Stimulated activated CD8-positive, alpha-beta memory T cell treated with anti-CD3 and anti-CD28 coated beads, Interleukin-4, amount 100 ng/mL, for 24 hours (primary cell): ENCODE measurements around the gene LFNG.

Experiments
- DNase-seq: peaks from one replicate; pipeline ENCODE4 v3.0.0-alpha.2; 2020; ENCODE audit warnings: low read depth

The LFNG gene

DNA sequence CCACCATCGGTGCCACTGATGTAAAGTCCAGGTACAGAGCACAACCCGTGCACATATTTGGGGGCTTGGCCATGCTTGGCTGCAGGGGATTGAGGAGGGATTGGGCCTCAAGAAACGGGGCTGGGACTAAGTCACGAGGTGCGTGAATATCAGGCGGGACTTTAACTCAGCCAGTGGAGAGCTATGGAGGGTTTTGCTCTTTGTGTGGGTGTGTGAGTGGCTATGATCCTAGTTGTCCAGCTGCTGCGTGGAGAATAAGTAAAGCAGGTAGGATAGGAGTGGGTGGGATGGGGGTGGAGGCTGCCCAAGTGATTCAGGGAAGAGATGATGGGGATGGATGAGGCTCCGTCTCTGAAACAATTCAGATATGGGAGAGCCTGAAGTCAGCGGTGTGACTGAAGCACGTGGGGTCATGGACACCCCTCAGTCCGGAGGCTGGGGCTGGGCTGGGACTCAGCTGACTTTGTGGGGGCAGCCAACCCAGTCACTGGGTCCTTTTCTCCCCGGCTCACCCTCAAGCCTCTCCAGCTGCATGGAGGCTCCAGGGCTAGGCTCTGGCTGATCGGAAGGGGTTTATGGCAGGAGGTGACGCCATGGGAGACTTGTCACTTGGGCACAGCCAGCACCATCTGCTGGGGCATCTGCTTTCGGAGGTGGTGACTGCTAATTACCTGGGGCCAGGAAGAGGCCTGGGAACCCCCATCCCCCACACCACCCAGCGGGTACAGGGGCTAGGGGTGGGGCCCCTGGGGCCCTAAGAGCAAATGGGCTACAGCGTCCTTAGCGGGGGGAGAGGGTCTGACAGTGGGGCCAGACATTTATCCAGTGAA is 1.7 kb upstream of the LFNG start:
- DNase-seq: no peak

GRCh38 chr7:2518737-2519118 is 846 bp upstream of the LFNG start:
- DNase-seq: no peak

GRCh38 chr7:2520131-2520760 is 672 bp downstream of the LFNG start:
- DNase-seq: no peak

GRCh38 chr7:2520761-2521290 is 1.3 kb downstream of the LFNG start:
- no peak for DNase-seq

- DNase-seq: no peak
Observed at GRCh38 chr7:2521341-2521745, 1.8 kb downstream of the LFNG start.

GRCh38 chr7:2521952-2522591 is 2.5 kb downstream of the LFNG start:
- DNase-seq: peak; percentile 70

DNA sequence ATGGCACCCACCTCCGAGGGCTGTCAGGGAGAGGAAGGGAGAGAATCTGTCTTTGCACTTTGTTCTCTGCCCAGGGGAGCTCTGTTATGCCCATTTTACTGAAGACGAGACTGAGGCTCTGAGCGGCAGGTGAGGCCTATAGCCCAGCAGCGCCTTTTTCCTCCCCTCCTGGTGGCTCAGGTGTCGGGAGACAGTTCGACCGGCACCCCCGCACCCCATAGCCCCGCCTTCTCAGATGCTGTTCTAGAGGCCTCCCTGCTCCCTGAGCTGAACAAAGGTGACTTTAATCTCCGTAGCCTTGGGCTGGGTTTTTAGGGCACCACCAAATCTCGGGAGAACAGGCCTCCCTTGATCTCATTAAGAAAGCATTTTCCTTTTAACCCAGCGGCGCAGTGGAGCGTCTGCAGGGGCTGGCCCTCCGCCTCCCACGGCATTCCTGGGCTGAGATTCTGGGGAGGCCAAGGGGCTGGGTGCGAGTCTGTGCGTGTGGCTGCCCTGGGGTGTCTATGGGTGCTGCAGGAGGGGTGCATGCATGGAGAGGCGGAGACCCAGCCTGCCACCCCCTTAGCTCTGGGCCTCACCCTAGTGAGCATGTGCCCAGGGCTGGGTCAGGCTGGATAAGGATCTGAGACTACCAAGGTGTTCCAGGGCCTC is 3.3 kb downstream of the LFNG start:
- no peak for DNase-seq

GRCh38 chr7:2523461-2523936 is 3.9 kb downstream of the LFNG start:
- DNase-seq: no peak

DNA sequence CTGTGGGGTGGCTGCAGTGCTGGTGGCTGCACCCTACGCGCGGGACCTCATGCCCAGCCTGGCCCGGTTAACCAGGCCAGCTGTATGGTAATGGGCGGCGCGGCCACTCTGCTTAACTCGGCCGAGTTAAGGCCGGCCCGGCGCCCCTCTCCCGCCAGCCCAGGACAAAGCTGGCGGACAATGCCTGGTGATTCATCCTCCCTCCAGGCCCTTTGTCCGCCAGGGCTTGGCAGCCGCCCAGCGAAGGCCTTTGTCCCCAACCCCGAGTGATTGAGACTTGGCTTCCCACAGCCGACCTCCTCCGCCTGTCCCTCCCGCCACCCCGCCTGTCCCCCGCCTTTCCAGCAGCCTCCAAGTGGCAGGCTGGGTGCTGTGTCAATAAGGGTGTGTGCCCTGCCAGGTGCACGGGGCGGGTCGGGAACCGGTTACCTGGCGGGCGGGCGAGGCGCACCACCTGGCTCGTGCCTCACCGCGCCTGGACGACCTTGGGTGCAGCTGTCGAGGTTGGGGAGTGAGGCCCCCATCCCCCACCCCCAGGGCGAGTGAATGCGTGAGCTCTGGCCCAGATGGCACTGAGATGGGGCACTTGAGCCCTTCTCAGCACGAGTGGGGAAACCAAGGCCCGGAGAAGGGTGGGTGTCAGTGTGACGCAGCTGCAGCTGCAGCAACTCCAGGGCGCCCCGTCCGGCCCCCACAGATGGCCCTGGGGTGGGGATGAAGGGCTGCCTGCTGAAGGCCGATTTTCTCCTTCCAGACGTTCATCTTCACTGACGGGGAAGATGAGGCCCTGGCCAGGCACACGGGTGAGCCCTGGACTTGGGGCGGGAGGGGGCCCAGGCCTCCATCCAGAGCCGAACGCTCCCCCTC is 4.6 kb downstream of the LFNG start:
- no peak for DNase-seq

DNA sequence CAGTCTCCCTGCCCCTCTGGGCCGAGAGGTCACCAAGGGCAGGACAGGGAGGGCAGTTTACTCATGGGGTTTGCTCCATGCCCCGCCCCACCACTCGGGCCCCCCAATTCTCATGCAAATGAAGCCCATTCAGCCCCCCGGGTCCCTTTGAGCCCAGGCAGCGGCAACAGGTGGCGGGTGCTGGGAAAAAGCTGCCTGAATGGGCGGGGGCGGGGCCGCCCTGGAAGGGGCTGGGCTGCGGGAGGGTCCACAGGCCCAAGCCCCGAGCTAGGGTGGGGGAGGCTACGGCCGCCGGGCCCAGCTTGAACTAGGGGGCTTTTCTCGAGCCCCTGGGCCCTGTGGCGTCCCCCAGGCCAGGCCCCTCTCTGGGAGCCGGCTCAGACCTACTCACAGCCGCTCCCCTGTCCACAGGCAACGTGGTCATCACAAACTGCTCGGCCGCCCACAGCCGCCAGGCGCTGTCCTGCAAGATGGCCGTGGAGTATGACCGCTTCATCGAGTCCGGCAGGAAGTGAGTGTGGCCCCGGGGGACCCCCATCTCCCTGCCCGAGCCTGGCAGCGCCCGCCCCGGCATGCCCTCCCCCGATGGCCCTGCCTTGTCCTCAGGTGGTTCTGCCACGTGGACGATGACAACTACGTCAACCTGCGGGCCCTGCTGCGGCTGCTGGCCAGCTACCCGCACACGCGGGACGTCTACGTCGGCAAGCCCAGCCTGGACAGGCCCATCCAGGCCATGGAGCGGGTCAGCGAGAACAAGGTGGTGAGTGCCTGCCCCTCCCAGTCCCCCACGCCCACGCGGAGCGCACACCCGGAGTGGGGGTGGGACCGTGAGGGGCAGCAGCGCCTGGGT is 5.5 kb downstream of the LFNG start:
- DNase-seq: no peak

DNA sequence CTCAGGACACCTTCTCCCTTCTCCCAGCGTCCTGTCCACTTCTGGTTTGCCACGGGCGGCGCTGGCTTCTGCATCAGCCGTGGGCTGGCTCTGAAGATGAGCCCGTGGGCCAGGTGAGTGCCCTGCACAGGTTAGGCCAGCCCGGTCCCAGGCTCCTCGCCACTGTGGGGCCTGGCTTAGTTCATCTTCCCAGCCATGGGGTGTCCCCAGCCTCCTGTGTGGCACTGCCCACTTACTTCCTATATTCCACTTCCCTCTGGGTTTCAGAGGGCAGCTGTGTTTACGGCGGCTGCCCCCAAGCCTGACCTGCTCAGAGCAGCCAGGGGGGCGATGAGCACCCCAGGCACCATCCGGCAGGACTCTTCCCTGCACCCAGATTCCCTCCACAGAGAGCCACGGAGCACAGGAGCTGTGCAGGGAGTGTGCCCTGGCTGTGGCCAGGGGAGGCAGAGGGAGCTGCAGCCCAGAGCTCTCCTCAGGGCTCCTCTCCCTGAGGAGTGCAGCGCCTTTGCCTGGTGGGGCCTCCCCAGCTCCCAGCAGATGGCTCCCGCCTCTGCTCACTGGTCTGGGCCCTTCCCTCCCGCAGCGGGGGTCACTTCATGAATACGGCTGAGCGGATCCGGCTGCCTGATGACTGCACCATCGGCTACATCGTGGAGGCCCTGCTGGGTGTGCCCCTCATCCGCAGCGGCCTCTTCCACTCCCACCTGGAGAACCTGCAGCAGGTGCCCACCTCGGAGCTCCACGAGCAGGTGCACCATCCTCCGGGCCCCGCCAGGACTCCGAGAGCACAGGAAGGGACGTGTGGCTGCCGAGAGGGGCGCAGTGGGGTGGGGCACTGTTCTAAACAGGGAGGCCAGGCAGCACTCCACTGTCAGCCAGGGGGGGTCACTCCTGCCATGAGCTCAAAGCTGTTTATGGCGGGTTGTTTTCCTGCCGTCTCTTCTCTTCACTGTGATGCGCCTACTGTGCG is 6.4 kb downstream of the LFNG start:
- no peak for DNase-seq

- DNase-seq: no peak
Observed at GRCh38 chr7:2526659-2527504, 7.3 kb downstream of the LFNG start.

DNA sequence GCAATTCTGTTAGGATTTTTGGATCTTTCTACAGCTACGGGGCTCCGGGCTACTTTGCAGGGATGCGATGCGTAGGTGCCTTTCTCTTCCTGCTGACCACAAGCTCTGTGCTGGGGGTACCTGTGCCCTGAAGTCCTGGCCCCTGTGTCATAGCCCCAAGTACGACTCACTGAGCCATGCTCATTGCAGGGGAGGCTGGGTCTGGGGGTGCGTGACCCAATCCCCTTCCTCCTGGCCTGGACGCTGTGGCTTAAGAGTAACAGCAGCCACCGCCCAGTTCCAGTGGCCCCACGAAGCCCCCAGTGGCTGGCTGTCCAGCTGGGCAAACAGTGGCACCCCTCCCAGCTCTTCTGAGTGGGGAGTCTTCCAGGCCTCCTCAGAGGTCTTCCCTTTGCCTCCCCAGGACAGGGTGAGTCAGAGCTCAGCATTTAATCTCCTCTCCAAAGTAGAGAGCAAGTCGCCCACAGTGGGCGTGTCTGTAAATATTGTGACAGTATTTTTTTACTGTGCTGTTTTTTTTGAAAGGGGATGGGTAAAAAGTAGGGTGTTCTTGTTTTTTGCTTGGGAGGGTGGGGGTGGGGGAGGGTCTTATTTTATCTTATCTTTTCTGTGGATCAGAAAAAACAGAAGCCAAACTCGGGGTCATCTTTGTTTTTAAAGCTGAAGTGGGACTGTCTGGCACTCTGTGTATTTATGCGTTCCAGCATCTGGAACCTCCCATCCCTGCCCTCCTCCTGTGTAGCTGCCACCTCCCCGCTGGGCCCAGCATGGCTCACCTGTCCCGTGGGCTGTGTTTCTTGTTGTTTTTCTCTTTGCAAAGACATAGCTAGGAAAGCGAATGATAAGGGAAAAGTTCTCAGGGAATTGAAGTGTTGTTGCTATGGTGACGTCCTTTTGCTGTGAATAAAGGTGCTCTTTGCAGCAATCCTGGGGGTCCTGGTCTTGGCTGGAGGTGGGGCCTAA is 8.2 kb downstream of the LFNG start:
- no peak for DNase-seq

GRCh38 chr7:2528481-2529095 is 9.0 kb downstream of the LFNG start:
- no peak for DNase-seq

DNA sequence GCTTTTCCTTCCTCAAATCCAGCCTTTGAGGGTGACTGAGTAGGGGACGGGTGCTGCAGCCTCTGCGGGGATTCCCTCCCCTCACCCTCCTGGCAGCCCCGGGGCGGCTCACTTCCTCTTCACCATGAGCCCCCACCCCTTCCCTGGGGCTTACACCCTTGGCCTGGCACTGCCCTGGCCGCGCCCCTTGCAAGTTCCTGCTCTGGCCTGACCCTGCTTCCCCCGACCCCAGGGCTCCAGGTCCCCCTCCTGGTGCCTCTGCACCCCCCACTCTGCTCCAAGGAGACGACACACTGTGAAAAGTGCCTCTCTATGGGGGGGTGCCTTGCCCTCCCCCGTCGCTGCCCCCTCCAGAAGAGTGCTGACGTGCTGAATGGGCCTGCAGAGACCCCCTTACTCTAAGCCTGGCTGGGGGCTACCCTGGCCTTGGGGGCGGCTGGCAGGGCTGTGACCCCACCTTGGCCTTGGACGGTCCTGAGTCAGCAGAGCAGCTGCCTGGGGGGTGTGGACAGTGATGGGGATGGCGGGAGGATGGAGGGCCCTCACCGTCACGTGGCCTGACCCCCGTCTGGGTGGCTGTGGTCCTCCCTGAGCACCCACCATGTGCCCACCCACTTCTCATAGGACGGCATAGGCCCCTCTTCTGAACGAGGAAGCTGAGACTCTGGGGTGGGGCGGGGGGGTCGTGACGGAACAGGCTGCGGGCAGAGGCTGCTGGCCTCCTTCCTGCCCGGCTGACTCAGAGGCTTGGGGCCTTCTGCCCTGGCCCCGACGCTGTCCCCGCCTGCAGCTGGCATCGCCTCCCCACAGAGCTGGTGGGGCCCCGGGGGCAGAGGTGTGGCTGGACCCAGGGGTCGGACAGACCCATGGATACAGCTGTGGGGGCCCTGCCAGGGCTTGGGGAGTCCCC is 9.8 kb downstream of the LFNG start:
- DNase-seq: no peak
